ENCODE measurements around the gene LYSMD4.

- TF ChIP-seq CTCF (IDR thresholded peaks at IDR 0.05) (no peak), EZH2phosphoT487 (IDR thresholded peaks at IDR 0.05) (no peak)
Observed at GRCh38 chr15:99677540-99678134, 55.6 kb downstream of the LYSMD4 start.
